Cardiac fibroblast (primary cell): Measurements from ENCODE around the gene ATG9A.

Experiments used
- DNase-seq, 2 donors: peaks; one replicate each; pipeline versions ENCODE4 v3.0.0 to v3.0.0-alpha.2; 2010; ENCODE audit warnings: low read depth in 2 of 2
- H3K4me3 ChIP-seq, 2 donors: replicated peaks in 1 of 2; 1 replicate in 1 of 2; 2 replicates in 1 of 2; pipeline ENCODE4 v1.5.1; 2011; ENCODE audit warnings: low read depth in 2 of 2, low read length in 2 of 2, mild to moderate bottlenecking in 2 of 2, moderate library complexity in 1 of 2
- TF ChIP-seq, protein P1 (sequence below): IDR thresholded peaks from one replicate; pipeline ENCODE4 v1.5.1; 2011; ENCODE audit warnings: low read depth, mild to moderate bottlenecking, low read length, inconsistent platforms

Gene ATG9A

DNA sequence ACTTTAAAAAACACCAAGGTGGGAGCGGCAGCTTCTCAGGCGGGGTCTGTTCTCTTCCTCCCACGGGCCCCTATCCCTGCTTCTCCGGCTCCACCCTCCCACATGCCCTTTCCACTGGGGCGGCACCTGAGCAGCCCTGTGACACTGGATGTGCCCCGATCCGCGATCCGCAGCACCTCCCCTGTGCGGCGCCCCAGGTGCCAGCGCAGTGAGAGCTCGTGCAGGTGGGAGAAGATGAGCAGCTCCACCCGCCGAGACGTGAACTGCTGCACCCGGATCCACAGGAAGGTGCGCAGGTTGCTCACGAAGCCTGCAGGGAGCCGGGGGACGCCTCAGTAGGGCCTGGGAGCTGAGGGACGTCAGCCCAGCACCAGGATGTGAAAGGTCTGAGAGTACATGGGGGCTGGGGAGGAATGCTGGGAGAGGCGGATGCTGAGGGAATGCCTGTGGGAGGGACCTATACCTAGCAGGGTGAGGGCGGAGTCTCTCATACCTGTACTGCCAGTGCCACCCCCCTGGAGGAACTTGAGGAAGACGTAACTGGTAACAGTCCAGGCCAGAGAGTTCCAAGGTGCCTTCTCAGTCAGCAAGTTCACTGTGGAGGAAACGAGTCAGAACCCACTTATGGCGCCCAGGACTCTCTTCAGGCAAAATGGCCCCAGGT lies 13.4 kb downstream of the ATG9A start:
- DNase-seq: no peak
- H3K4me3 ChIP-seq: no peak overlapping the region
- TF ChIP-seq, protein P1, sequence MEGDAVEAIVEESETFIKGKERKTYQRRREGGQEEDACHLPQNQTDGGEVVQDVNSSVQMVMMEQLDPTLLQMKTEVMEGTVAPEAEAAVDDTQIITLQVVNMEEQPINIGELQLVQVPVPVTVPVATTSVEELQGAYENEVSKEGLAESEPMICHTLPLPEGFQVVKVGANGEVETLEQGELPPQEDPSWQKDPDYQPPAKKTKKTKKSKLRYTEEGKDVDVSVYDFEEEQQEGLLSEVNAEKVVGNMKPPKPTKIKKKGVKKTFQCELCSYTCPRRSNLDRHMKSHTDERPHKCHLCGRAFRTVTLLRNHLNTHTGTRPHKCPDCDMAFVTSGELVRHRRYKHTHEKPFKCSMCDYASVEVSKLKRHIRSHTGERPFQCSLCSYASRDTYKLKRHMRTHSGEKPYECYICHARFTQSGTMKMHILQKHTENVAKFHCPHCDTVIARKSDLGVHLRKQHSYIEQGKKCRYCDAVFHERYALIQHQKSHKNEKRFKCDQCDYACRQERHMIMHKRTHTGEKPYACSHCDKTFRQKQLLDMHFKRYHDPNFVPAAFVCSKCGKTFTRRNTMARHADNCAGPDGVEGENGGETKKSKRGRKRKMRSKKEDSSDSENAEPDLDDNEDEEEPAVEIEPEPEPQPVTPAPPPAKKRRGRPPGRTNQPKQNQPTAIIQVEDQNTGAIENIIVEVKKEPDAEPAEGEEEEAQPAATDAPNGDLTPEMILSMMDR: no peak

DNA sequence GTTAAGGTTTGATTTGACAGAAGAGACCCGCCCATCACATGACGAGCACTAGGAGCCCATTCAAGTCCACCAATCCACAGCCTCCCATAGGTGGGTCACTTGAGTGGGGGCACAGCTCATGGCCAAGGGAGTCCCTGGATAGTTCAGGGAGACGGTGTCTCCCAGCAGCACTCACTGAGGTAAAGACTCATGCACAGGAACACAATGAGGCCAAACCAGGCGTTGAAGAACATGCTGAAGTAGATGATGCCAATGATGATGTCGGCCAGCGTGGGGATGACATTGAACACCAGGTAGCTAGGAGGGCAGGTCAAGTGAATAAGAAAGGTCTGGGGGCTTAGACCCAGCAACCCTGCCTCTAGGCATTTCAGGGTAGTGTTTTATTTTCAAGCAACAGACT lies 14.7 kb downstream of the ATG9A start:
- no peak for DNase-seq
- no peak overlapping the region for H3K4me3 ChIP-seq
- TF ChIP-seq, protein P1: no peak

DNA sequence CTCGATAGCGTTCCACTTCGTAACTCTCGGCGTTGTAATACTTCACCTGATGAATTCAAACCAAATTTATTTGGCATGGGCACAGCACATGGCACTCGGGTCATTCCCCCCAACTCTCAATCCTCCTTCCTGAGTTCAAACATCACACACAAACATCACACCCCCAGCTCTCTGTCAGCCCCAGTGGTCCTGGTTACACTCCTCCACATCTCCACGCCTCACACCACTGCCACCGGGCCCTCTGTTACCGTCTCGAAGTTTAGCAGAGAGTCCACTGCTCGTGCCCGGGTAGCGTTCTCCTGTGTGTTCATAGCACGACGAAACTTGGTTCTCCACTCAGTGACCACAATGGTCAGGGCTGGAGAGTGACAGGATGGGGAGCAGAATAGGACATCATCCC lies 15.3 kb downstream of the ATG9A start:
- TF ChIP-seq, protein P1: no peak
- no peak overlapping the region for H3K4me3 ChIP-seq
- no peak for DNase-seq

DNA sequence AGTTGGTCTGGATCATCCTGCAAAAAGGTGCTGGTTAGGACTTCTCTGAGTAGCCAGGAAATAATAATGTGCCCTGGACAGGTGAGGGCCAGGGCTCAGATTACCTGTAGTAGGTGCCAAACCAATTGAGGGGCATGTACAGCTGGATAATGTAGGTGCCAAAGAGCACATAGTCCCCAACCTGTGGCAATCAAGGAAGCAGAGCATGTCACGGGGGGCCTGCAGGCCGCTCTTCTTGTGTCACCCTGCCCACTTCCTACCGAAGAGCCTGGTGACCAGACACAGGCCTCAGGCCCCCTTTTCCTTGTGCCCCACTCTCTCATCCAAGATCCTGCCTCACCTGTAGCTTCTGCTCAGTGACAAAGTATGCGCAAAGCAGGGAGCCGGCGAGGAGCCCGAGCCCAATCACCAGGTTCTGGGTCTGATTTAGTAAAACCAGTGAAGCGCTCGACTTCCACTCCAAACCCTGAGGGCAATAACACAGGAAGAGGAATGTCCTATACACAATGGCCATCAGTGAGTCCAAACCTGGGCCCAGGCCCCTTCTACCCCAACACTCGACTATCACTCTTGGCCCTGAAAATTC lies 15.9 kb downstream of the ATG9A start:
- TF ChIP-seq, protein P1: no peak
- DNase-seq: no peak

DNA sequence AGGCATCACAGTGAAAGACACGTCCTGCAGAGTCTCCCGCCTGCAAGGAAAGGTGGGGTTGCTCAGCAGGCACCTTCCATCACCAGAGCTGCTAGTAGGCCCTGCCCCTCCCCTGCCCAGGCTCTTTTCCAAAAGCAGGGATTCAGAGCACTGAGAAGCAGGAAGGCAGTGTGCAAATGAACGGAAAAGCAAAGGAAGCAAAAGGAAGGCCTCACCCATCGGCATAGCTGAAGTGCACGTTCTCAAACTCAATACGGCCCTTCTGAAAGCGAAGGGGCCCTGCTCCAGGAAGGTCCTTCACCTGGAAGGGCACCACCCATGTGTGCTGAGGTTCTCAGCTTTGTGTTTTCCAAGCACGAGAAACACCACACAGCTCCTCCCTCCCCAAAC lies 16.4 kb downstream of the ATG9A start:
- TF ChIP-seq, protein P1: no peak
- DNase-seq: no peak
- H3K4me3 ChIP-seq: no peak overlapping the region

More for the DNA sequence above, 15.9 kb downstream of the ATG9A start:
- no peak overlapping the region for H3K4me3 ChIP-seq

DNA sequence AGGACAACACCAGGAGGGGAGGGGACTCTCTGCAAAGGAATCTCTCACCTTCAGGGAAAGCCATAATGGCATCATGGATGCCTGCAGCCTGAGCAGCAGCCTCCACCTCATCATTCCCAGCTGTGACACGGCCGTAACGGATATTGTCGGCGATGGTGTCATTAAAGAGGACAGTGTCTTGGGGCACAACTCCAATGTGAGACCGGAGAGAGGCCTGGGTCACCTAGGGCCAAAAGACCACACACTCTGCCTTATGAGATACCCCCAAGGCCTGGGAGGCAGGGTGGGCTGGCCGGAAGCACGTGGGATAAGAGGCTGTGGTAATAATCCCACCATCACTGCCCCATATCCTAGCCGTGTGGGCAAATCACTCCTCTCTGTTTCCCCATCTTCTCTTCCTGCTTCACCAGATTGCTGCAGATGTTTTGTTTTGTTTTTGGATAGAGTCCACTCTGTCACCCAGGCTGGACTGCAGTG lies 18.5 kb downstream of the ATG9A start:
- H3K4me3 ChIP-seq: no peak overlapping the region
- TF ChIP-seq, protein P1: no peak
- no peak for DNase-seq
